HCT116 (cell line): ENCODE results near the gene IL1RAP. TPM values are rescaled to one million over a fixed set of nuclear protein-coding genes. Genes with fewer than 3 reads are reported as not detected.

Experiments
- ATAC-seq: fragments of 200-7000 bp; cut with Tn5 transposase; 2 replicates; pipeline ENCODE4 v1.9.1; 2020; ENCODE audit warnings: mild to moderate bottlenecking, moderate library complexity
- BruUV-seq: library from RNA; stranded (reverse); fragments of 400-500 nt; replicated peaks from 2 replicates; lab custom pipeline; 2021; lab: Mats Ljungman, UMichigan
- CTCF ChIA-PET: fragments of 300-600 bp; sonication (Branson Sonifier 250); formaldehyde crosslinking; loops from one replicate; lab custom pipeline; 2021; ENCODE audit warnings: antibody characterized with exemption; lab: Charles Lee
- POLR2A ChIA-PET: fragments of 300-600, 350-600 bp; sonication (Branson Sonifier 250); formaldehyde crosslinking; loops from one replicate; lab custom pipeline; 2021; ENCODE audit warnings: antibody characterized with exemption; lab: Charles Lee
- RAD21 ChIA-PET, 2 experiments: fragments of 300-600 bp; sonication (Branson Sonifier 250); formaldehyde crosslinking; loops; one replicate each; lab custom pipeline; 2023; ENCODE audit warnings: low total read pairs in 2 of 2; ENCODE audit not compliant: uncharacterized antibody in 2 of 2, unreplicated experiment in 2 of 2, low non-redundant PET in 1 of 2; lab: Charles Lee
- DNase-seq: peaks from one replicate; pipeline ENCODE4 v3.0.0-alpha.2; 2010; ENCODE audit warnings: low read depth, low spot score
- H2AFZ ChIP-seq: fragments of 200-600 bp; shearing (Covaris generic), sonication (generic); 2 replicates; pipeline ENCODE4 v1.6.1; 2017; ENCODE audit warnings: low read depth, mixed run types, mixed read lengths, antibody characterized with exemption, low read length; ENCODE audit not compliant: poor library complexity, severe bottlenecking
- H3K27ac ChIP-seq: 2 replicates; pipeline ENCODE4 v1.5.1; 2012; ENCODE audit warnings: low read depth, low read length
- H3K27me3 ChIP-seq: fragments of 200-600 bp; sonication (generic); 2 replicates; pipeline ENCODE4 v1.6.1; 2016; ENCODE audit warnings: mixed run types, low read length, mixed read lengths; ENCODE audit not compliant: insufficient read depth
- H3K36me3 ChIP-seq, 2 experiments: fragments of 200-500 bp in 1 of 2; fragments of 200-600 bp in 1 of 2; sonication (Bioruptor generic) in 1 of 2; sonication (generic) in 1 of 2; 2 replicates each; pipeline versions ENCODE4 v1.5.1 to v1.6.1; 2014 to 2016; ENCODE audit warnings: low read length in 2 of 2, inconsistent platforms in 1 of 2, mixed read lengths in 1 of 2, mixed run types in 1 of 2; ENCODE audit not compliant: insufficient read depth in 2 of 2, control insufficient read depth in 1 of 2
- H3K4me1 ChIP-seq, 2 experiments: fragments of 200-600 bp in 1 of 2; sonication (generic) in 1 of 2; 2 replicates each; pipeline versions ENCODE4 v1.5.1 to v1.6.1; 2012 to 2017; ENCODE audit warnings: low read length in 2 of 2, inconsistent platforms in 1 of 2, mild to moderate bottlenecking in 1 of 2, mixed read lengths in 1 of 2, mixed run types in 1 of 2, moderate library complexity in 1 of 2; ENCODE audit not compliant: insufficient read depth in 2 of 2, control insufficient read depth in 1 of 2
- H3K4me2 ChIP-seq: fragments of 200-600 bp; sonication (generic); 2 replicates; pipeline ENCODE4 v1.6.1; 2017; ENCODE audit warnings: mixed run types, low read length, mixed read lengths
- H3K4me3 ChIP-seq, 2 experiments: fragments of 200-600 bp in 1 of 2; sonication (generic) in 1 of 2; replicated peaks in 1 of 2; 2 replicates each; pipeline ENCODE4 v1.5.1; 2011 to 2016; ENCODE audit warnings: low read length in 2 of 2, control low read depth in 1 of 2, low read depth in 1 of 2, mild to moderate bottlenecking in 1 of 2, mixed read lengths in 1 of 2, mixed run types in 1 of 2
- H3K79me2 ChIP-seq: fragments of 200-600 bp; sonication (generic); 2 replicates; pipeline ENCODE4 v1.6.1; 2017; ENCODE audit warnings: mild to moderate bottlenecking, mixed run types, low read length, moderate library complexity, mixed read lengths; ENCODE audit not compliant: insufficient read depth
- H3K9ac ChIP-seq: fragments of 200-600 bp; sonication (generic); 2 replicates; pipeline ENCODE4 v1.6.1; 2016; ENCODE audit warnings: low read length, mixed read lengths
- H3K9me2 ChIP-seq: fragments of 200-600 bp; sonication (generic), shearing (Covaris generic); 2 replicates; pipeline ENCODE4 v1.6.1; 2017; ENCODE audit warnings: mixed run types, mild to moderate bottlenecking, moderate library complexity; ENCODE audit not compliant: insufficient read depth
- H3K9me3 ChIP-seq, 2 experiments: fragments of 200-500 bp in 1 of 2; fragments of 200-600 bp in 1 of 2; sonication (Bioruptor generic) in 1 of 2; sonication (generic) in 1 of 2; 2 replicates each; pipeline ENCODE4 v1.6.1; 2014 to 2017; ENCODE audit warnings: low read length in 2 of 2, mixed read lengths in 2 of 2, inconsistent platforms in 1 of 2, low read depth in 1 of 2, mild to moderate bottlenecking in 1 of 2, mixed run types in 1 of 2, moderate library complexity in 1 of 2; ENCODE audit not compliant: control insufficient read depth in 1 of 2, insufficient read depth in 1 of 2
- H4K20me1 ChIP-seq: fragments of 200-600 bp; sonication (generic), shearing (Covaris generic); 2 replicates; pipeline ENCODE4 v1.6.1; 2017; ENCODE audit warnings: mixed run types, mild to moderate bottlenecking, moderate library complexity; ENCODE audit not compliant: insufficient read depth
- CTCF ChIP-seq, 3 experiments: fragments of 200-600 bp in 1 of 3; sonication (generic) in 1 of 3; IDR thresholded peaks in 2 of 3; conservative IDR thresholded peaks in 1 of 3; 2 replicates each; pipeline ENCODE4 v1.5.1; 2012 to 2017; ENCODE audit warnings: low read depth in 2 of 3, low read length in 2 of 3, antibody characterized with exemption in 1 of 3, borderline replicate concordance in 1 of 3, control low read depth in 1 of 3, mild to moderate bottlenecking in 1 of 3, mixed read lengths in 1 of 3, mixed run types in 1 of 3, moderate library complexity in 1 of 3; ENCODE audit not compliant: insufficient read depth in 1 of 3
- EGR1 ChIP-seq: IDR thresholded peaks from 2 replicates; pipeline ENCODE4 v1.6.1; 2012; ENCODE audit warnings: low read depth
- ELF1 ChIP-seq: IDR thresholded peaks from 2 replicates; pipeline ENCODE4 v1.6.1; 2012; ENCODE audit warnings: low read depth, borderline replicate concordance
- EZH2 ChIP-seq: fragments of 200-600 bp; sonication (generic); IDR thresholded peaks from 2 replicates; pipeline ENCODE4 v1.6.1; 2017; ENCODE audit warnings: antibody characterized with exemption, mixed run types
- EZH2phosphoT487 ChIP-seq: fragments of 200-600 bp; IDR thresholded peaks from 2 replicates; pipeline ENCODE4 v1.6.1; 2018; ENCODE audit warnings: antibody characterized with exemption, borderline replicate concordance
- FOSL1 ChIP-seq: IDR thresholded peaks from 2 replicates; pipeline ENCODE4 v1.6.1; 2012; ENCODE audit warnings: low read depth
- JUND ChIP-seq: IDR thresholded peaks from 2 replicates; pipeline ENCODE4 v1.6.1; 2012
- MAX ChIP-seq: IDR thresholded peaks from 2 replicates; pipeline ENCODE4 v1.6.1; 2012
- POLR2AphosphoS5 ChIP-seq: IDR thresholded peaks from 2 replicates; pipeline ENCODE4 v1.6.1; 2011; ENCODE audit warnings: mild to moderate bottlenecking, low read depth, low read length, moderate library complexity
- RAD21 ChIP-seq: IDR thresholded peaks from 2 replicates; pipeline ENCODE4 v1.6.1; 2012; ENCODE audit warnings: low read depth, mild to moderate bottlenecking
- REST ChIP-seq: IDR thresholded peaks from 2 replicates; pipeline ENCODE4 v1.6.1; 2012; ENCODE audit warnings: low read depth
- SIN3A ChIP-seq: IDR thresholded peaks from 2 replicates; pipeline ENCODE4 v1.6.1; 2012; ENCODE audit warnings: low read depth
- SP1 ChIP-seq: IDR thresholded peaks from 2 replicates; pipeline ENCODE4 v1.6.1; 2012; ENCODE audit warnings: low read depth
- SRF ChIP-seq: IDR thresholded peaks from 2 replicates; pipeline ENCODE4 v1.6.1; 2012; ENCODE audit warnings: low read depth
- TCF7L2 ChIP-seq: IDR thresholded peaks from 2 replicates; pipeline ENCODE4 v1.7.0; 2011; ENCODE audit warnings: borderline replicate concordance, inconsistent platforms; ENCODE audit not compliant: insufficient read depth, insufficient read length; ENCODE audit errors: extremely low read depth
- ZBTB33 ChIP-seq: IDR thresholded peaks from 2 replicates; pipeline ENCODE4 v1.6.1; 2011; ENCODE audit warnings: mild to moderate bottlenecking, low read length, moderate library complexity; ENCODE audit not compliant: insufficient replicate concordance; ENCODE audit errors: extremely low read depth
- ZFX ChIP-seq: fragments of 450-650 bp; IDR thresholded peaks from 2 replicates; pipeline ENCODE4 v1.6.1; 2017
- intact Hi-C: fragments of 100-400 bp; cut with micrococcal nuclease; formaldehyde crosslinking; loops from 2 replicates; pipeline ENCODE4 v1.10.0; 2022
- total RNA-seq: library from RNA; stranded (reverse); gene quantifications from one replicate; pipeline ENCODE4 v1.2.1, GENCODE V29; 2021; ENCODE audit not compliant: unreplicated experiment
- TF ChIP-seq, protein P1 (sequence below): IDR thresholded peaks from 2 replicates; pipeline ENCODE4 v1.6.1; 2012

IL1RAP gene
- total RNA-seq, 1 experiment from 2014 or later, result 5.8 TPM

DNA sequence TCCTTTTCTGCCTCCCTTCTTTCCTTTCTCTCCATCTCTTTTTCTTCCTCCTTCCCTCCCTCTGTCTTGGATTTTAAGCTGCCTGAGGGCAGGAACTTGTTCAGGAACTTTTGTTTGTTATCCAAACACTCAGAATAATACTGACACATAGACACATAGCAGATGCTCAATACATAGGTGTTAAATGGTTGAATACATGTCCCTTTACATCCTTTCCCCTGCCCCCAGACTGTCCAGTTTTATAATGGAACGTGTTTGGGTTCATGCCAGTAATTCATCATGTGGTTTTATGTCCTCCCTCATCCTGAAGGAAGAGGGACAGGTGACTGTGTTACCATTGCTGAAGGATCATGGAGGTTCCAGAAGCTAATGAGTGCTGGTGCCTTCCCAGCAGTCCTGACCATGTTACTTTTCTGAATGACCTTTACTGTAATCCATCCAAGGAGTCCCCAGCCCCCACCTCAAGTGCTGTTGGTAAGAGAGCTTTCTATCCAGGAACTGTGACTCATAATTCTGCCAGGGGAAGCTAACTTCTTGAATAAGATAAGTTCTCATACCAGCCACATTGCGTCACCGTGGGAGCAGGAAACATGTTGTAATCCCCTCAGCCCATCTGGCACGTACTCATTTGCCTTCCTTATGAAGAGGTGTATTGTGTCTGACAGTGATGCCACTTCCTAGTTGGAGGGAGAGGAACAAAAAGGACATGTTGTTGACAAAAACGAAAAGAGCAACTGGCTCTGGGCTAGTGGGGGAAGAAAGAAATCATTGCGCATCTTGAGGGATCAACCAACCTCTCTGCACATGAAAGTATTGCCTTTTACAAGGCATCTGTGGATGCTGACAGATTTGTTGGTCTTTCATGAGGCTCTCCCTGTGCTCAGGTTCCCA, 52.4 kb downstream of the IL1RAP start:
- Histone ChIP-seq H3K4me1 (peaks cover 12 to 45% of the 10 kb centered on the region in 2 experiments), H2AFZ (peak overlapping the region; percentile 63), H3K27me3 (no peaks in the 10 kb centered on the region), H3K4me3 (peak overlapping the region in 1 of 2 experiments; percentile 42; a peak in 2 of 4 replicates), H3K9me2 (no peaks in the 10 kb centered on the region), H3K9me3 (peaks cover 0 to 3% of the 10 kb centered on the region in 2 experiments; a peak in 1 of 4 replicates), H3K9ac (peak overlapping the region; percentile 34; the same call in 1 of the 2 replicates), H3K27ac (peak overlapping the region; percentile 48), H3K79me2 (no peaks in the 10 kb centered on the region), H3K36me3 (no peaks in the 10 kb centered on the region), H4K20me1 (no peaks in the 10 kb centered on the region), H3K4me2 (peak overlapping the region; percentile 70)
- RAD21 ChIA-PET, result no interaction called here
- intact Hi-C loops, result loop anchor here (1.0 kb wide), 1 partner anchor 19 kb away; no protein-coding TSS in a partner anchor
- POLR2A ChIA-PET, result interaction anchor here (0.6 kb wide), 1 partner anchor 184 kb away, joined by 3 read pairs; no protein-coding TSS in a partner anchor
- ATAC-seq (peak; percentile 90), DNase-seq (peak; percentile 98)
- CTCF ChIA-PET, result no interaction called here
- no TSS peak for BruUV-seq
- TF ChIP-seq RAD21 (peak; percentile 59), TCF7L2 (peak; percentile 62), SP1 (peak; percentile 99), POLR2AphosphoS5 (peak; percentile 67; the same call in 1 of the 2 replicates), SRF (peak; percentile 88), ELF1 (peak; percentile 78), CTCF (IDR thresholded peaks at IDR 0.05 in 2 of 3, conservative IDR thresholded peaks at IDR 0.05 in 1 of 3; ENCODE audit: borderline replicate concordance in 1 of 3, insufficient read depth in 1 of 3, low read depth in 2 of 3, low read length in 2 of 3) (no peak), MAX (peak; percentile 82), REST (no peak), JUND (peak; percentile 99), EZH2 (no peak), SIN3A (peak; percentile 97), EGR1 (0 out of 2 replicates have a peak, but pooled peaks have one; percentile 30), FOSL1 (peak; percentile 96), EZH2phosphoT487 (no peak), ZBTB33 (no peak), ZFX (no peak)
- TF ChIP-seq, protein P1, sequence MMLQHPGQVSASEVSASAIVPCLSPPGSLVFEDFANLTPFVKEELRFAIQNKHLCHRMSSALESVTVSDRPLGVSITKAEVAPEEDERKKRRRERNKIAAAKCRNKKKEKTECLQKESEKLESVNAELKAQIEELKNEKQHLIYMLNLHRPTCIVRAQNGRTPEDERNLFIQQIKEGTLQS, result peak; percentile 97
